SU-DHL-6 (cell line): ENCODE measurements around the gene PRPF18.

Source experiments
- H2AFZ ChIP-seq: fragments of 200-600 bp; sonication (generic); 2 replicates; pipeline ENCODE4 v1.6.1; 2014; ENCODE audit warnings: low read depth, mild to moderate bottlenecking, moderate library complexity, mixed read lengths, antibody characterized with exemption, low read length; ENCODE audit not compliant: severe bottlenecking
- H3F3A ChIP-seq: fragments of 200-600 bp; shearing (Covaris generic); 2 replicates; pipeline ENCODE4 v1.6.0; 2016; ENCODE audit warnings: antibody characterized with exemption, mild to moderate bottlenecking; ENCODE audit not compliant: insufficient read depth
- H3K27ac ChIP-seq: fragments of 200-600 bp; sonication (generic); 2 replicates; pipeline ENCODE4 v1.5.1; 2016; ENCODE audit warnings: low read depth, mild to moderate bottlenecking, low read length, moderate library complexity, mixed read lengths
- H3K27me3 ChIP-seq: fragments of 200-600 bp; sonication (generic), shearing (Covaris generic); 2 replicates; pipeline ENCODE4 v1.6.0; 2014; ENCODE audit warnings: mild to moderate bottlenecking, low read length
- H3K36me3 ChIP-seq: fragments of 200-600 bp; sonication (generic); 2 replicates; pipeline ENCODE4 v1.6.1; 2014; ENCODE audit warnings: mild to moderate bottlenecking, low read length, mixed read lengths
- H3K4me2 ChIP-seq: fragments of 300-600, 200-600 bp; shearing (Covaris generic), sonication (generic); 2 replicates; pipeline ENCODE4 v1.6.0; 2014; ENCODE audit warnings: low read length, low read depth, mild to moderate bottlenecking; ENCODE audit not compliant: poor library complexity, severe bottlenecking
- H3K4me3 ChIP-seq: fragments of 200-600 bp; sonication (generic); 2 replicates; pipeline ENCODE4 v1.5.1; 2014; ENCODE audit warnings: antibody characterized with exemption, low read length, mild to moderate bottlenecking, mixed read lengths; ENCODE audit not compliant: insufficient read depth, poor library complexity, severe bottlenecking
- H3K79me2 ChIP-seq: fragments of 200-600 bp; sonication (generic); 2 replicates; pipeline ENCODE4 v1.6.1; 2014; ENCODE audit warnings: mild to moderate bottlenecking, low read length, moderate library complexity; ENCODE audit not compliant: insufficient read depth
- H3K9ac ChIP-seq: fragments of 200-600 bp; sonication (generic); 2 replicates; pipeline ENCODE4 v1.7.0; 2014; ENCODE audit warnings: mild to moderate bottlenecking, low read length
- H3K9me2 ChIP-seq: fragments of 200-600 bp; sonication (generic); replicated peaks from 2 replicates; pipeline ENCODE4 v1.6.1; 2014; ENCODE audit warnings: low read length; ENCODE audit not compliant: insufficient read depth
- H3K9me3 ChIP-seq: fragments of 200-600 bp; sonication (generic); 2 replicates; pipeline ENCODE4 v1.6.1; 2014; ENCODE audit warnings: low read length, mixed read lengths; ENCODE audit not compliant: insufficient read depth
- H4K20me1 ChIP-seq: fragments of 200-600 bp; sonication (generic); 2 replicates; pipeline ENCODE4 v1.6.1; 2014; ENCODE audit warnings: low read depth, mild to moderate bottlenecking, antibody characterized with exemption, low read length, moderate library complexity, mixed read lengths
- CTCF ChIP-seq: fragments of 200-600 bp; sonication (generic); IDR thresholded peaks from one replicate; pipeline ENCODE4 v1.5.1; 2017; ENCODE audit warnings: antibody characterized with exemption, mild to moderate bottlenecking, low read length, moderate library complexity; ENCODE audit not compliant: insufficient read depth, poor library complexity, severe bottlenecking
- EZH2phosphoT487 ChIP-seq: fragments of 200-600 bp; sonication (generic), shearing (Covaris generic); conservative IDR thresholded peaks from 2 replicates; pipeline ENCODE4 v1.6.1; 2018; ENCODE audit warnings: mild to moderate bottlenecking, antibody characterized with exemption, low read length, moderate library complexity, mixed read lengths

PRPF18 gene

GRCh38 chr10:13669182-13669855, 82.6 kb downstream of the PRPF18 start:
- Histone ChIP-seq H3K27me3 (no peaks in the 10 kb centered on the region), H3K4me3 (no peak overlapping the region), H3K9ac (no peak overlapping the region), H4K20me1 (no peaks in the 10 kb centered on the region), H3K27ac (no peak overlapping the region), H3F3A (no peaks in the 10 kb centered on the region), H2AFZ (no peak overlapping the region), H3K36me3 (no peaks in the 10 kb centered on the region), H3K9me2 (no peaks in the 10 kb centered on the region), H3K4me2 (no peak overlapping the region), H3K79me2 (no peaks in the 10 kb centered on the region), H3K9me3 (no peaks in the 10 kb centered on the region)
- TF ChIP-seq EZH2phosphoT487 (no peak), CTCF (no peak)

- no peak for TF ChIP-seq CTCF
- no peak for TF ChIP-seq EZH2phosphoT487
- no peaks in the 10 kb centered on the region for H3K27me3 ChIP-seq
- H3K9me3 ChIP-seq, result no peaks in the 10 kb centered on the region
- H4K20me1 ChIP-seq, result no peaks in the 10 kb centered on the region
- no peaks in the 10 kb centered on the region for H3K79me2 ChIP-seq
- H3K36me3 ChIP-seq, result no peaks in the 10 kb centered on the region
- H2AFZ ChIP-seq, result no peak overlapping the region
- H3K9ac ChIP-seq, result no peak overlapping the region
- H3K4me3 ChIP-seq, result no peak overlapping the region
- H3K27ac ChIP-seq, result no peak overlapping the region
- no peak overlapping the region for H3K4me2 ChIP-seq
- H3F3A ChIP-seq, result no peaks in the 10 kb centered on the region
- H3K9me2 ChIP-seq, result no peaks in the 10 kb centered on the region
Observed at GRCh38 chr10:13669901-13670300, 83.1 kb downstream of the PRPF18 start.

- H3K4me3 ChIP-seq, result no peak overlapping the region
- H2AFZ ChIP-seq, result no peak overlapping the region
- H3K9ac ChIP-seq, result no peak overlapping the region
- no peak overlapping the region for H3K27ac ChIP-seq
- TF ChIP-seq EZH2phosphoT487, result no peak
- TF ChIP-seq CTCF, result no peak
- no peaks in the 10 kb centered on the region for H3K9me2 ChIP-seq
- H3K27me3 ChIP-seq, result no peaks in the 10 kb centered on the region
- H3K9me3 ChIP-seq, result no peaks in the 10 kb centered on the region
- no peak overlapping the region for H3K4me2 ChIP-seq
- H3K79me2 ChIP-seq, result no peaks in the 10 kb centered on the region
- no peaks in the 10 kb centered on the region for H3K36me3 ChIP-seq
- no peaks in the 10 kb centered on the region for H4K20me1 ChIP-seq
- H3F3A ChIP-seq, result no peaks in the 10 kb centered on the region
Observed at GRCh38 chr10:13670311-13670710, 83.5 kb downstream of the PRPF18 start.
